HG03196 (cell line): ENCODE data around the gene DRICH1.
"Not testable (repeated sequence)": the region's sequence is repeated elsewhere in the genome, so short reads cannot be mapped to it uniquely, and the experiment has no call there.

Experiments used
- ATAC-seq: cut with Tn5 transposase; IDR thresholded peaks from one replicate; pipeline ENCODE4 v1.9.1; 2021; ENCODE audit not compliant: unreplicated experiment

The DRICH1 gene

GRCh38 chr22:23603266-23603665 lies 28.9 kb downstream of the DRICH1 start:
- ATAC-seq = no peak

- ATAC-seq = no peak
Measured at GRCh38 chr22:23598805-23599518, 33.2 kb downstream of the DRICH1 start.

- ATAC-seq = not testable (repeated sequence)
Measured at GRCh38 chr22:23597576-23598268, 34.4 kb downstream of the DRICH1 start.

DNA sequence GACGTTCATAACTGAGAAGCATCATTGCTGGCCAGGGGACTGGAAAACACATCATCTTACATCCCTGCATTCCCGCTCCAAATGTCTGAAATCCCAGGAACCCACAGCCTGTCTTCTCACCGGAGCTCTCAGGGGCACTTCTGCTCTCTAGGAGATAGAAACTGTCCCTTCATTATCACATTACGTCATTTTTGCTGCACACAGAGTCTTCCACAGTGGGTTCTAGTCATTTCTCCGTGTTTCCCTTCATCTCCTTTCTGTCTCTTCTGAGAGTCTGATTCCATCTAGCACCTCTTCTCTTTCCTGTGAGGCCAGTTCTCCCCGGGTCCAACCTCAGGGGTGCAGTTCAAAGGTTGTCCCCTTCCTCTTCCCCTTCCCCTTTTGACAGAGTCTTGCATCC lies 36.2 kb downstream of the DRICH1 start:
- not testable (repeated sequence) for ATAC-seq

GRCh38 chr22:23591846-23592245 lies 40.3 kb downstream of the DRICH1 start:
- ATAC-seq = no peak

GRCh38 chr22:23591201-23591791 lies 40.8 kb downstream of the DRICH1 start:
- no peak for ATAC-seq

DNA sequence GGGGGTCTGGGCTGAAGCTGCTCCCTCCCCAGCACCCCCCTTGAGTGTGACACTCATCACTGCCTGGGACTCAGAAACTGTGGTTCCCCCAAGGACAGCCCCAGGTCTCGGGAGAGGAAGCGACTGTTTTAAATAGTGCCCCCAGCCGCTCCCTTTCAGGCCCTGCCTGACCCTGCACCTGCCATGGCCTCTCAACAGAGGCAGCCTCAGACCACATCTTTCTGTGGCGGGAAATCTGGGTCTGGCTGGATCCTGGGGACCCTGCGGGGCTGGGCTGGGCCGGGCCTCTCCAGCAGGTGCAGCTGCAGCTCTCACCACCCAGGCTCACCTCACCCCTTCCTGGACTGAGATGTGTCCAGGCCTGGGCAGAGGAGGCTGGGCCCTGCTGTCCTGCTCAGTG lies 48.3 kb downstream of the DRICH1 start:
- ATAC-seq = no peak

DNA sequence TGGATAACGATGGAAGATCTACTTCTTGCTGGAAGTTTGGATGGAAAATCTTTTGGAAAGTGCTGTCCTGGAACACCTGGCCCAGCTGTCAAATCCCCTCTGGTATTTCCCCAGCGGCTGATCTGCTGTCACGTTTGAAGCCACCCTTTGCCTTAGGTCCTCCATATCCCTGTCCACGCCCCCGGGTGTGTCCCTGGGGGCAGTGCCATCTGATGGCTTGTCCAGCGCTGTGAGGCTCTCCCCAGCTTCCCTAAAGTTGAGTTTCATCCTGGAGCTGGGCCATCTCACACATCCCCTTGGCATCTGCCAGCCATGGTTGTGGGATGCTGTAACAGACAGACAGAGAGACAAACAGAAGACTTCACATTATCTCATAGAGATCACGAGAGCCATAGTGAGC lies 49.0 kb downstream of the DRICH1 start:
- ATAC-seq = no peak

DNA sequence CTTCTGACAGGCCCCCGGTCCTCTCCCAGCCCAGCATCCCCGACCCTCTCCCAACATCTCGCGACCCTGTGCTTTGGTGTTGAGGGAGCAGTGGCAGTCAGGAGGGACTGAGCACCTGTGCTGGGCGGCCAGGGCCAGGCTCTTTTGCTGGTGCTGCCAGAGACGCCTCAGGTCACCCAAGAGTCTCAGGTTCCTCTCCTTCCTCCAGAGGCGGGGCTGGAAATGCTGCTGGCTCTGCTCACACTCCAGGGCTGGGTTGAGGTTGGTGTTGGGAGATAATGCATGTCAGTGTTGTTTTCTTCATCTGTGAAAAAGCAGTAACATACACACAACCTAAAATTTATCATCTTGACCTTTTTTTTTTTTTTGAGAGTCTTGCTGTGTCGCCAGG lies 50.9 kb downstream of the DRICH1 start:
- no peak for ATAC-seq

DNA sequence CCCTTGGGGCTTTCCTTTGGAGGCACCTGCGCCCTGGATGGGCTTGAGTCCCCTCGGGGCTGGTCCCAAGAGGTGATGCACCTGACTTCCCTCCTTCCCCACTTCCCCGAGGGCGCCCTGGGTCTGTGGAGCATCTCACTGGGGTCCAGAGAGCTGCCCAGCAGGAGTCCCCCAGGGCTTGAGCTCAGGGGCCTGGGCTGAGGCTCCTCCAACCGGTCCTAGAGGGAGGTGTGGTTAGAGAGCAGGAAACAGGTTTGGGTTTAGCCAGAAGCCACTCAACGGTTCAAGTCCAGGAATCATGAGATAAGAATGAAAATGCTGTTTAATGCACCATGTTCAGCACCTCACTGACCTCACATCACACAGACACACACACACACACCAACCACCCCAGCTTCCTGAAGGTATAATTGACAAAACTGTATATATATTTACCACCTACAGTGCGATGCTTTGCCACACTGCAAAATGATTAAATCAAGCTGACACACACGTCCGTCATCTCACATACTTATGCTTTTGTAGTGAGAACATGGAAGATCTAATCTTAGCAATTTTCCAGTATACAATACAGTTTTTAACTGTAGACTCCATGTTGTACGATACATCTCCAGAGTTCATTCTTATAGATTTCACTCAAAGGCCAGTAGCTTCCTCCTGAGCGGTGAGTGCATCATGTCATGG lies 51.4 kb downstream of the DRICH1 start:
- no peak for ATAC-seq

DNA sequence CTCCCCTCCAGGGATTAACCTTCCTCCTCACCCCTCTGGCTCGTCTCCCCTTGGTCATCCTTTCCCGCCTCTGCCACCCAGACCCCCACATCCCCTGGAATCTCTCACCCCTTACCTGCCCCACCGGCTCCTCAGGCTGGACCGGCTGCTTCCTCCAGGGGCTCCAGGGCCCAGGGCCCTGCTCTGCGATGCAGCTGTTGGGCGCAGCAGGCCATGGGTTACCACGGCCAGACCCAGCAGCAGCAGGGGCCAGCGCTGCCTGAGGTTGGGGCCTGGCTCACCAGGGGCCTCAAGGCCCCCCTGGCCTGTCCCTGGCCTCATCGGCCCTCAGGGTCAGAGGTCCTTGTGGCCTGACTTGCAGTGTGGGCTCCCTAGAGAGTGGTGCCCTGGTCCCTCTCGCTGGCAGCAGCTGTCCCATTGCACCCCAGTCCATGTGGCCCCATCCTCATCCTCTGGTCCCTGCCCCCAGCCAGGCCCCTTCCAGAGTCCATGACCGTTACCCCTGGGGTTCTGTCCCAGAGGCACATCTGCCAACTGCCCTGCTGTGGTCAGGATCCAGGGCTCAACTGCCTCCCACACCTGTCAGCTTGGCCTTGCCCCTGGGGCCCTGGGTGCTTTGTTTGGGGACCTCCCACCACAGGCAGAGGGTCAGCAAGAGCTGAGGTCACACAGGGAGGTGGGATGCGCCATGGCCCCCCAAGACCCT lies 52.1 kb downstream of the DRICH1 start, which contains the start of gene IGLL1:
IGLL1 (minus strand) TSS at position 421 of the 706 bp plus-strand sequence; CDS start at position 321, 100 bp downstream.
- no peak for ATAC-seq

DNA sequence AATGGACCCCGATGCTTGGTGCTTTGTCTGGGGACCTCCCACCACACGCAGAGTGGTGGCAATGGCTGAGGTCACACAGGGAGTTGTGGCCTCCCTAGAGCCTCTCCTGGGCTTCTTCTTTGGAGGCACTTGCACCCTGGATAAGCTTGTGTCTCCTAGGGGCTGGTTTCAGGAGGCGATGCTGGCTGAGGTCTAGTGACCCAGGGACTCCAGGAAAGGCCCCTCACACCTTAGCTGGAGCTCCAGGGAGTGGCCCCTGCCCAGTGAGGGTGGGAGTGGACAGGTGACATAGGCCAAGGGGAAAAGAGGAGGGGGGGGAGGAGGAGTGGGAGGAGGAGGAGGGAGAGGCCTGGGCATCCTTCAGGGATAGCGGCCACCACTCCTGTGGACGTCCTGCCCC lies 52.8 kb downstream of the DRICH1 start:
- ATAC-seq = no peak

GRCh38 chr22:23578306-23578705 lies 53.8 kb downstream of the DRICH1 start:
- ATAC-seq = no peak

- no peak for ATAC-seq
Measured at GRCh38 chr22:23576681-23577080, 55.4 kb downstream of the DRICH1 start.

DNA sequence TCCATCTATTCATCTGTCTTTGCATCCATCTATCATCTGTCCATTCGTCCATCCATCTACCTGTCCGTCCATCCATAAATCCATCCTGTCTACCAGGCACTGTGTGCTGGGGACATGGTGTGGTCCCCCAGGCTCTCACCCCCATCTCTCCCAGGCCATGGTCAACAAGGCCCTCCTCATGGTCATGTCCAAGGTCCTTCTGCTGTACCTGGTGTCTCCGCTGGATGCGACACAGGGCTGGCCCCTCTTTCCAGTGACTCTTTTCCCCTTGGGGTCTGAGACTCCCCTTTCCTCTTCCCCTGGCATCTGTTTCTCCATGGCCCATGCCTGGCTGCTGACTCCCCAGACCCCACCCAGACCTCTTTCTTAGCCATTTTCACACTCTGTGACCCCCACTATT lies 56.5 kb downstream of the DRICH1 start:
- ATAC-seq = no peak

GRCh38 chr22:23574877-23575276 lies 57.2 kb downstream of the DRICH1 start:
- no peak for ATAC-seq

GRCh38 chr22:23574371-23574811 lies 57.7 kb downstream of the DRICH1 start:
- ATAC-seq = no peak

DNA sequence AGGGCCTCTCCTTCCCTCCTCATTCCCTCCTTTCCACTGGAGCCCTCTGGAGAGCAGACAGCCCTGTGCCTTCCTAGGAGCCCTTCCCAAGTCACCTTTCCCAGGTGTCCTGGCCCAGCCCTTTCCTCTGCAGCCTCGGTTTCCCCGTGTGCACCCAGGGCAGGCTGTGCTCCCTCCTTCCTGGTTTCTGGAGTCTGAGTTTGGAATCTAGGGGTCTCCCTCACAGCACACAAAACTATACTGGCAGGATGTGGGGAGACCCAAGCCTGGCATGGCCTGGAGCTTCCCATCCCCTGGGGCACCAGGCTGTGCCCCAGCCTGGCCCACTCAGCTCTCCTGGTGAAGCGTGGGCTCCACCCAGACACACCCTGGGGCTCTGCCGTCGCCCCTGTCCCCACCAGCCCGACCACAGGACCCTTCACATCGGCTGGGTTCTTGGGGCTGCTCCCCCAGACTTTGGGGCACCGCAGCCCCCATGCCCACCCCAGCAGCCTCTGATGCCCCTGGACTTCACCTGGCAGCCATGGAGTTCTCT lies 58.4 kb downstream of the DRICH1 start:
- not testable (repeated sequence) for ATAC-seq

- ATAC-seq = not testable (repeated sequence)
Measured at GRCh38 chr22:23573106-23573505, 59.0 kb downstream of the DRICH1 start.

GRCh38 chr22:23571486-23571885 lies 60.6 kb downstream of the DRICH1 start:
- no peak for ATAC-seq

DNA sequence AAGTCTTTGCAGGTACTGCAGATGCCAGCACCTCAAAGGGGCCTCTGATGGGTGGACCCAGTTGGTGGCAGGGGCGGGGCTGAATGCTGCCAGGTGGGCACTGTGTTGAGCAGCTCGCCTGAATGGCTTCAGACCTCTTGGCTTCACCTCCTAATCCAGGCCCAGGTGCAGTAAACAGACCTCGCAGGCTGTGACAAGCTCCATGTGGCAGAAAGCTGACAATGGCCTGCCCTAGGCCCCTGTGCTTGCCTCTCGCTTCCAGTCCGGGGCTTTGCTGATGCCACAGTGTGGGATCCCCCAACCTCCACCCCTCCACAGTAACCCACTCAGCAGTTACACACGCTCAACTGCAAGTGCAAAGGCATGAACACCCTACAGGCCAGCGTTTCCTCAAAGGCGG lies 61.4 kb downstream of the DRICH1 start:
- no peak for ATAC-seq
